HUES6 (cell line): ENCODE data around the gene PLB1.

Experiments
- H3K27ac ChIP-seq: 2 replicates; pipeline ENCODE4 v1.7.0; 2013; ENCODE audit warnings: low read depth, mild to moderate bottlenecking, low read length, inconsistent platforms
- H3K27me3 ChIP-seq: 2 replicates; pipeline ENCODE4 v1.6.1; 2013; ENCODE audit warnings: low read length; ENCODE audit not compliant: control insufficient read depth, insufficient read depth
- H3K36me3 ChIP-seq: 2 replicates; pipeline ENCODE4 v1.6.1; 2013; ENCODE audit warnings: low read length; ENCODE audit not compliant: control insufficient read depth, insufficient read depth
- H3K4me1 ChIP-seq: 2 replicates; pipeline ENCODE4 v1.6.1; 2013; ENCODE audit warnings: low read length; ENCODE audit not compliant: control insufficient read depth, insufficient read depth
- H3K4me3 ChIP-seq: 2 replicates; pipeline ENCODE4 v1.5.1; 2013; ENCODE audit warnings: low read depth, low read length
- H3K9ac ChIP-seq: one replicate; pipeline ENCODE4 v1.6.1; 2013; ENCODE audit warnings: mild to moderate bottlenecking, low read length
- H3K9me3 ChIP-seq: 2 replicates; pipeline ENCODE4 v1.6.1; 2013; ENCODE audit warnings: low read depth, low read length; ENCODE audit not compliant: control insufficient read depth, insufficient read depth

PLB1 gene, protein sequence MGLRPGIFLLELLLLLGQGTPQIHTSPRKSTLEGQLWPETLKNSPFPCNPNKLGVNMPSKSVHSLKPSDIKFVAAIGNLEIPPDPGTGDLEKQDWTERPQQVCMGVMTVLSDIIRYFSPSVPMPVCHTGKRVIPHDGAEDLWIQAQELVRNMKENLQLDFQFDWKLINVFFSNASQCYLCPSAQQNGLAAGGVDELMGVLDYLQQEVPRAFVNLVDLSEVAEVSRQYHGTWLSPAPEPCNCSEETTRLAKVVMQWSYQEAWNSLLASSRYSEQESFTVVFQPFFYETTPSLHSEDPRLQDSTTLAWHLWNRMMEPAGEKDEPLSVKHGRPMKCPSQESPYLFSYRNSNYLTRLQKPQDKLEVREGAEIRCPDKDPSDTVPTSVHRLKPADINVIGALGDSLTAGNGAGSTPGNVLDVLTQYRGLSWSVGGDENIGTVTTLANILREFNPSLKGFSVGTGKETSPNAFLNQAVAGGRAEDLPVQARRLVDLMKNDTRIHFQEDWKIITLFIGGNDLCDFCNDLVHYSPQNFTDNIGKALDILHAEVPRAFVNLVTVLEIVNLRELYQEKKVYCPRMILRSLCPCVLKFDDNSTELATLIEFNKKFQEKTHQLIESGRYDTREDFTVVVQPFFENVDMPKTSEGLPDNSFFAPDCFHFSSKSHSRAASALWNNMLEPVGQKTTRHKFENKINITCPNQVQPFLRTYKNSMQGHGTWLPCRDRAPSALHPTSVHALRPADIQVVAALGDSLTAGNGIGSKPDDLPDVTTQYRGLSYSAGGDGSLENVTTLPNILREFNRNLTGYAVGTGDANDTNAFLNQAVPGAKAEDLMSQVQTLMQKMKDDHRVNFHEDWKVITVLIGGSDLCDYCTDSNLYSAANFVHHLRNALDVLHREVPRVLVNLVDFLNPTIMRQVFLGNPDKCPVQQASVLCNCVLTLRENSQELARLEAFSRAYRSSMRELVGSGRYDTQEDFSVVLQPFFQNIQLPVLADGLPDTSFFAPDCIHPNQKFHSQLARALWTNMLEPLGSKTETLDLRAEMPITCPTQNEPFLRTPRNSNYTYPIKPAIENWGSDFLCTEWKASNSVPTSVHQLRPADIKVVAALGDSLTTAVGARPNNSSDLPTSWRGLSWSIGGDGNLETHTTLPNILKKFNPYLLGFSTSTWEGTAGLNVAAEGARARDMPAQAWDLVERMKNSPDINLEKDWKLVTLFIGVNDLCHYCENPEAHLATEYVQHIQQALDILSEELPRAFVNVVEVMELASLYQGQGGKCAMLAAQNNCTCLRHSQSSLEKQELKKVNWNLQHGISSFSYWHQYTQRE (N-terminal part only)

DNA sequence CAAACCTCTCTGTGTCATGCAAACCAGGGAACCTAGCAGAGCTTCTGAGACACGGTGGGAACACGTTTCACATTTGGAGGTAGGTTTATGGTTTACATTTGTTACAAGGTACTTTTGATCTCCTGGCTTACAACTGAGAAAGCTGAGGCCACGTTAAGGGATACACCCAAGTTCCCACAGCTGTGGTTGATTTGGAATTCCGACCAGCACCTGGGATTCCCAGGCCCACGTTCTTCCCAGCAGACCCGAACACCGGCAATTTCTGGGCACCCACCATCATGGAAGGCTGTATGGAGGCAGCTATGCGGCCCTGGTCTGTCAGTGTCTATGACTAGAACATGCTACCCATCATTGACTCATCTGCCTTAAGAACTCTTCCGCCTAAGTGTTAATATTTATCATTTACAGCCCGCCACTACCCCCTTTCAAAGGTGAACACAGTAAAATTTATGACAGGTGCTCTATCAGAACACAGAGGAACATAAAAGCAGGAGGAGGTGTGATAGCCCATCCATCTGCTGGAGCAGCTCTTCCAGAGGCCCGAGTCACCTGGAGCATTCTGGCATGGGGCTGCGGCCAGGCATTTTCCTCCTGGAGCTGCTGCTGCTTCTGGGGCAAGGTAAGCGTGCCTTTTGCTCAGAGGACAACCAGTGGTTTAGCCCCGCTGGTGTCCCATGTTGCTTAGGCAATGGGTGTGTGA, at the start of gene PLB1:
Gene PLB1 (plus strand): TSS at position 510 of the 700 bp plus-strand sequence. CDS start 55 bp downstream, at position 565.
- Histone ChIP-seq H3K27me3 (no peaks in the 10 kb centered on the region), H3K4me3 (no peak within 1 kb of the TSS), H3K36me3 (no peaks in the 10 kb centered on the region), H3K9ac (no peak within 1 kb of the TSS), H3K27ac (no peak within 1 kb of the TSS), H3K9me3 (no peaks in the 10 kb centered on the region), H3K4me1 (no peaks in the 10 kb centered on the region)

DNA sequence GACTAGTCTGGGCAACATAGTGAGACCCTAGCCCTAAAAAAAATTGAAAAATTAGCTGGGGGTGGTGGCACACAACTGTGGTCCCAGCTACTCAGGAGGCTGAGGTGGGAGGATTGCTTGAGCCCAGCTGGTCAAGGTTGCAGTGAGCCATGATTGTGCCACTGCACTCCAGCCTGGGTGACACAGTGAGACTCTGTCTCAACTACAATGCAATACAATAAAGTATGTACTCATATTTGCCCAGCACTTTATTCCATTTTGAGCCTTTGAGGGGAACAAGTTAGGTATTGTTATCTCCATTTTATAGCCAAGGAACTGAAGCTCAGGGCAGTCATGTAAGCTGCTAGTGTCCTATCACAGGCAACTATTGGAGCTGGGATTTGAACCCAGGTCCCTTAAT, 49.3 kb upstream of the PLB1 start:
- Histone ChIP-seq H3K4me1 (peaks cover 9% of the 10 kb centered on the region; the same call in 1 of the 2 replicates), H3K27ac (no peak overlapping the region), H3K36me3 (no peaks in the 10 kb centered on the region), H3K9me3 (no peaks in the 10 kb centered on the region), H3K9ac (no peak overlapping the region), H3K27me3 (no peaks in the 10 kb centered on the region), H3K4me3 (no peak overlapping the region)

- Histone ChIP-seq H3K27me3 (no peaks in the 10 kb centered on the region), H3K9me3 (no peaks in the 10 kb centered on the region), H3K27ac (no peak overlapping the region), H3K9ac (no peak overlapping the region), H3K36me3 (no peaks in the 10 kb centered on the region), H3K4me3 (no peak overlapping the region), H3K4me1 (peaks cover 12% of the 10 kb centered on the region; the same call in 1 of the 2 replicates)
These were observed 48.8 kb upstream of the PLB1 start for GRCh38 chr2:28447086-28447485.

DNA sequence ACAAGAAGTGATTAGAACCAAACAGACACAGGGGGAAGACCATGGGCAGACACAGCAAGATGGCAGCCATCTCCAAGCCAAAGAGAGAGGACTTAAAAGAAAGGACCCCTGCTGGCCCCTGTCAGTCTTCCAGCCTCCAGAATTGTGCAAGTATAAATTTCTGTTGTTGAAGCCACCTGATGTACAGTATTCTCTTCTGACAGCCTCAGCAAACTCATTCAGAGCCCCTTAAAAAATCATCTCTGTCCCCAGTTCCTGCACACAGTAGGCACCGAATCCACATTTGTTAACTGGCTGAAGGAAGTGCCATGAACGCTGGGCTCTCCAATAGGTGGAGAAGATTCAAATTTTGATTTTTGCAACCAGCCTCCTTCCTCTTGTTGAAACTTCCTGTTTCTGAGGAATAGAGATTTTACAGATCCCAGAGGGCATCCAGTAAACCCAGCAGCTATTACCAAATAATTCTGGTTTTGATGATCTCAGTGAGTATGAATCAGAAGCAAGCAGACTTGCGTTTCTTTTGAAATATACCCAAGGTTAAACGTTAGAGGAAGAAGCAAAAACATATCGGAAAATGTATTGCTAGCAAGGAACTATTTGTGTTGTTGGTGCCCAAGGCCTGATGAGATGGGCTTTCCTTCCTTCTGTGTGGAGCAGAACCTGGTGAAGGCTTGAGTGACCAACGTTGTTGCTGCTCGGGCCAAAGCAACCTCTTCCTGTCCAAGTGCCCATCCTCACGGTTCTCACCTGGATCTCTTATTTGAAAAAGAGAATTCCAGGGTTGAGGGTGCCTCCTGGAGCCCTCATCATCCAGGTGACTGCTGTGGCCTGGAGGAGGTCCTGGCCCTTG, 47.7 kb upstream of the PLB1 start:
- Histone ChIP-seq H3K4me1 (peaks cover 18% of the 10 kb centered on the region; the same call in 1 of the 2 replicates), H3K9ac (no peak overlapping the region)

GRCh38 chr2:28448793-28449100, 47.1 kb upstream of the PLB1 start:
- Histone ChIP-seq H3K9ac (no peak overlapping the region), H3K36me3 (no peaks in the 10 kb centered on the region), H3K9me3 (no peaks in the 10 kb centered on the region), H3K27ac (no peak overlapping the region), H3K27me3 (no peaks in the 10 kb centered on the region), H3K4me1 (peaks cover 18% of the 10 kb centered on the region; the same call in 1 of the 2 replicates), H3K4me3 (no peak overlapping the region)

More for the DNA sequence above, 47.7 kb upstream of the PLB1 start:
- no peaks in the 10 kb centered on the region for H3K36me3 ChIP-seq
- H3K27me3 ChIP-seq = no peaks in the 10 kb centered on the region
- no peak overlapping the region for H3K4me3 ChIP-seq
- no peak overlapping the region for H3K27ac ChIP-seq
- no peaks in the 10 kb centered on the region for H3K9me3 ChIP-seq

DNA sequence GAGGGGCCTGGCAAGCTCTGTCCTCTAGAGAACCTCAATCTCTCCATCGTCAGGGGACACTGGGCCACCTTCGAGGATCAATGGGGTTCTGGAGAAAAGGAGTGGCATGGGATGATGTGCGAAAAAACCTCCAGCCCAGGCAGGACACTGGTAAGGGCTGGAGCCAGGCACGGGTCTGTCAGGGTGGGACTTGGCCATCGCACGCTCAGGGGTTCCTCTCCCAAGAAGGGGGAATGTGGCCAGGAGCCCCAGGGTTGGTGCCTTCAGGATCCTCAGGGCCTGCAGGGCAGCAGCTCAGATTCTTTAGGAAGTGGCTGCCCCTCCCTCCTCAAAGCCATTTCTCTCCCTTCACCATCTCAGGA, 46.8 kb upstream of the PLB1 start:
- H3K4me3 ChIP-seq = no peak overlapping the region
- H3K36me3 ChIP-seq = no peaks in the 10 kb centered on the region
- H3K4me1 ChIP-seq = peaks cover 18% of the 10 kb centered on the region; the same call in 1 of the 2 replicates
- no peaks in the 10 kb centered on the region for H3K9me3 ChIP-seq
- no peak overlapping the region for H3K9ac ChIP-seq
- no peaks in the 10 kb centered on the region for H3K27me3 ChIP-seq
- no peak overlapping the region for H3K27ac ChIP-seq

DNA sequence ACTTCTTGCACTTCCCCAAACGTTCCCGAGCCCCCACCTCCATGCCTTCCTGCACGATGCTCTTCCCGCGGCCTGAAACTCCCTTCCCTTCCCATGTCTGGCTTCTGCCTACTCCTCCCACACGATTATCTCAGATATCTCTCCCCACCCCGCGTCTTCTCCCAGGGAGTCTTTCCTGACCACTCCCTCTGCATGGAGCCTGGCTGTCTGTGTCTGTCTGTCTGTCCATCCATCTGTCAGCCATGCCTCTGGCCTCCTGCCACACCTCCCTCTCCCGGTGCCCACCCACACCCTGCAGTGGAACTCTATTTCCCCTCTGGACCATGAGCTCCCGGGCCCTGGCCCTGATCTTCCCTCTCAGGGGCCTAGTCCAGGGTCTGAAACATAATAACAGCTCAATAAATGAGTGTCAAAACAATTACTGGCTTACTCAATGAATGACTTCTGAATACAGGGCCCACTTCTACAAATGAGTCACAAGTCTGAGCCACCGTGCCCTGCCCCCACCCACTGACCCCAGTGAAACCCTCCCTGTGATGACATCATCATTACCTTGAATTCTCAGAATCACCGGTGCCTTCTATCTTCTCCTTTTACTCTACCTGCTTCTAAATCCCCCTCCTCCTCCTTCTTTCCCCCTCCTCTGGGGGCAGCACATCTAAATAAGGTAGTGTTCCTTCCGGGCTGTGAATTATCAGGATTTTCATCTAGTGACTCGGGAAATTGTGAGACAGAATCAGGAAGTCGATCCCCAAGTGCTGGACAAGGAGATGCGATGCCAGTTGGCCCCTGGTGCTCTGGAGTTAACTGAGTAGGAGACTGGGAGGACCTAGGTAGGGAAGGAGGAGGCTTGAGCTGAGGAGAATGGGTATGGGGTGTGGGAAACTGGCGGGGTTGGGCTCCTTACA, 46.1 kb upstream of the PLB1 start:
- no peaks in the 10 kb centered on the region for H3K9me3 ChIP-seq
- no peak overlapping the region for H3K4me3 ChIP-seq
- H3K27me3 ChIP-seq = no peaks in the 10 kb centered on the region
- H3K4me1 ChIP-seq = peaks cover 18% of the 10 kb centered on the region; the same call in 1 of the 2 replicates
- no peaks in the 10 kb centered on the region for H3K36me3 ChIP-seq
- no peak overlapping the region for H3K9ac ChIP-seq
- no peak overlapping the region for H3K27ac ChIP-seq

GRCh38 chr2:28450901-28451565, 44.8 kb upstream of the PLB1 start:
- Histone ChIP-seq H3K9ac (no peak overlapping the region), H3K4me1 (peaks cover 18% of the 10 kb centered on the region; the same call in 1 of the 2 replicates)

More at GRCh38 chr2:28450901-28451565, 44.8 kb upstream of the PLB1 start:
- H3K9me3 ChIP-seq = no peaks in the 10 kb centered on the region
- no peaks in the 10 kb centered on the region for H3K27me3 ChIP-seq
- H3K36me3 ChIP-seq = no peaks in the 10 kb centered on the region
- H3K27ac ChIP-seq = no peak overlapping the region
- H3K4me3 ChIP-seq = no peak overlapping the region
